HEK293T (cell line): ENCODE data around the gene ARHGAP42.

Experiments used
- BHLHE40 ChIP-seq: fragments of 450-650 bp; IDR thresholded peaks from 2 replicates; pipeline ENCODE4 v1.6.1; 2016; ENCODE audit warnings: mild to moderate bottlenecking, moderate library complexity, borderline replicate concordance
- CTBP1 ChIP-seq: fragments of 450-650 bp; IDR thresholded peaks from 2 replicates; pipeline ENCODE4 v1.6.1; 2016; ENCODE audit warnings: borderline replicate concordance
- FOXA1 ChIP-seq: fragments of 450-650 bp; IDR thresholded peaks from 2 replicates; pipeline ENCODE4 v1.6.1; 2016; ENCODE audit warnings: mild to moderate bottlenecking
- FOXK2 ChIP-seq: fragments of 450-650 bp; IDR thresholded peaks from 2 replicates; pipeline ENCODE4 v1.6.1; 2016; ENCODE audit warnings: mild to moderate bottlenecking
- FOXM1 ChIP-seq: fragments of 450-650 bp; IDR thresholded peaks from 2 replicates; pipeline ENCODE4 v1.6.1; 2017; ENCODE audit warnings: mild to moderate bottlenecking, borderline replicate concordance
- PKNOX1 ChIP-seq: fragments of 450-650 bp; IDR thresholded peaks from 2 replicates; pipeline ENCODE4 v1.6.1; 2016
- SP1 ChIP-seq: fragments of 450-650 bp; IDR thresholded peaks from 2 replicates; pipeline ENCODE4 v1.6.1; 2017
- SUZ12 ChIP-seq: fragments of 450-650 bp; IDR thresholded peaks from 2 replicates; pipeline ENCODE4 v1.6.1; 2016; ENCODE audit warnings: mild to moderate bottlenecking
- ZNF384 ChIP-seq: fragments of 450-650 bp; IDR thresholded peaks from 2 replicates; pipeline ENCODE4 v1.6.1; 2016

GRCh38 chr11:100932474-100933100 lies 245.5 kb downstream of the ARHGAP42 start:
- TF ChIP-seq FOXA1 (no peak), PKNOX1 (no peak), CTBP1 (no peak), FOXK2 (no peak), FOXM1 (no peak), ZNF384 (no peak), SUZ12 (no peak), SP1 (no peak), BHLHE40 (no peak)
